ENCODE measurements around the gene XK. TPM values are rescaled to one million over a fixed set of nuclear protein-coding genes. Genes with fewer than 3 reads are reported as not detected.

The XK gene
- total RNA-seq, 1 experiment from 2014 or later, result 2.8 TPM

DNA sequence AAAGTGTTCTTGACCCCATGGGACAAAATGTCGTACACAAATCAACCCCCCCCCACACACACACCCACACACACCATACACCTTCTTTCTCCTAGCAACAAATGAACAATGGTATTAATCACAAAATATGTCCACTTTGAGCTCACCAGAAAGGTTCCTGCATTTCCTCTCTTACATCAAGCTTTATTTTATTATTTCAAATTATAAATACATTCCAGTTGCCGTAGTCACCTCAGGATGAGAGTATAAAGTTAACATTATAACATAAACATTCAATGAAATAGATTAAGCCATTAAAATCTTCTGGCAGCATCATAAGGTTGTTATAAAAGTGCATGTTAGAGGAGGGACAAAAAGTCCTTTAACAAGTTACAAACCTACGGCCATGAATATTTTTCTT, 7.3 kb downstream of the XK start:
- no peak for DNase-seq (ENCODE audit: low read depth in 1 of 2, low spot score in 2 of 2)

DNA sequence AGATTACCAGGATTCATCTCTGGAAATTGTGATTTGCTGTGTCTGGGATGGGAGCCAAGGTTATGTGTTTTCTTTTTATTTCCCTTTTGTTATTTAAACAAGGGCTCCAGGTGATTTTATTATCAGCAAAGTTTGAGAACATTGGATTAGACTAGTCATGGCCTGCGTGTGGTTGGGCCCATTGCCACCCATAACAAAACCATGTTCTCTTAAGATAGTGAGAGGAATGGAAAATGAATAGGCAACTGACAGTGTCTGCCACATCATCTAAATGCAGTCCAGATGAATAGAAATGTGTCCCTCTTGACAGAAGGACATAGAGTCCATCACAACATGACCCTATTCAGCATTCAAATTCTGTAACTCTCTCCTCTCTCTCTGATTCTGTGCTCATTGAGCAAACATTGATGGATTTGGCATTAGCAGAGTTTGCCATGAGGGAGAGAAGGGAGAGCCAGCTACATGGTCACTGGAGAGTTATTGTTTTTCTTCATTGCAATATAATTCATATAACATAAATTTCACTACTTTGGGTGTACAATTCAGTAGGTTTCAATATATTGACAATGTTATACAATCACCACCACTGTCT, 11.7 kb downstream of the XK start:
- H3K36me3 ChIP-seq, result no peaks in the 10 kb centered on the region
- no peak overlapping the region for H3K27ac ChIP-seq
- no peak overlapping the region for H3K4me3 ChIP-seq
- DNase-seq (ENCODE audit: low read depth in 1 of 2, low spot score in 2 of 2), result no peak
- H3K27me3 ChIP-seq (replicated peaks), result no peaks in the 10 kb centered on the region
- no peaks in the 10 kb centered on the region for H3K9me3 ChIP-seq (replicated peaks)
- 0 out of 2 replicates have a peak, but pooled peaks cover 3% of the 10 kb centered on the region for H3K4me1 ChIP-seq (replicated peaks)

More for the DNA sequence above, 7.3 kb downstream of the XK start:
- Histone ChIP-seq H3K27me3 (replicated peaks) (no peaks in the 10 kb centered on the region), H3K27ac (0 out of 2 replicates have a peak overlapping the region, but pooled peaks have one; percentile 13), H3K4me3 (no peak overlapping the region), H3K9me3 (replicated peaks) (no peaks in the 10 kb centered on the region), H3K36me3 (no peaks in the 10 kb centered on the region), H3K4me1 (replicated peaks) (0 out of 2 replicates have a peak, but pooled peaks cover 3% of the 10 kb centered on the region)

DNA sequence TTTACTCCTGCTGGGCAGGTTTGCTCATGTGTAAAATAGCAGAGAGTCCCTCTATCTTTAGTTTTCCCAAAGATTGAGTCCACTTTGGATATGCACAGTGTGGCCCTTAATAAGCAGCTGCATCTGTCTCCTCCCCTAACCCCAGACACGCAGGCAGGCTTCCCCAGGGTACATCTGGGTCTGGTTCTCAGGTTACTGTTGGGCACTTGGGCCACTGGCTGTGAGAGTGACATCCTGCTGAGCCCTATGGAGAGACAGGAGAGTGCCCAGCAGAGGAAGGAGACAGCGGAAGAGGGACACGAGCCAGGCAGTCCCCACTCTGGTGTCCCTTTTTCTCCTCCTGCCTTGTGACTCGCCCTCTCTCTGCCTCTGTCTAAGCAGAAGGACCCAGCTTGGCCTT, 16.0 kb downstream of the XK start:
- H3K9me3 ChIP-seq (replicated peaks), result no peaks in the 10 kb centered on the region
- no peaks in the 10 kb centered on the region for H3K27me3 ChIP-seq (replicated peaks)
- no peaks in the 10 kb centered on the region for H3K4me1 ChIP-seq (replicated peaks)
- no peak overlapping the region for H3K27ac ChIP-seq
- H3K4me3 ChIP-seq, result no peak overlapping the region
- DNase-seq (ENCODE audit: low read depth in 1 of 2, low spot score in 2 of 2), result no peak
- no peaks in the 10 kb centered on the region for H3K36me3 ChIP-seq

DNA sequence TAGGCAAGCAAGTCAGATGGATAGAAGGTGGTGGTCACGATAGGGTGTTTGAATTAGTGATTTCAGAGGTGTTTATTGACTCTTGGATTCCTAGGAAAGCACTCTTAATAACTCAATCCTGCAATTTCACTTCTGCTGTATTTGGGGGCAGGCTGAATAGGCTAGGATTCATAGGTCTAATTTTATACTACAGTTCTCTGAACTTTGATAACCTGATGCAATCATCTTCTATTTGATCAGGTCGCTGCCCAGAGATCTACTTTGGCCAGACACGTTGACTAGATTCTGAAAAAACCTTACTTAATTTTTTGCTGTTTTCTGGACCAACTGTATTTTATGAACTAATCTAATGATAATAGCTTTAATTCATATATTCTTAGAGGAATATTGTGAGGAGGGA, 26.4 kb downstream of the XK start:
- Histone ChIP-seq H3K4me3 (no peak overlapping the region), H3K27me3 (replicated peaks) (no peaks in the 10 kb centered on the region), H3K36me3 (no peaks in the 10 kb centered on the region), H3K9me3 (replicated peaks) (no peaks in the 10 kb centered on the region), H3K4me1 (replicated peaks) (peaks cover 7% of the 10 kb centered on the region; the same call in 1 of the 2 replicates), H3K27ac (0 out of 2 replicates have a peak overlapping the region, but pooled peaks have one; percentile 13)
- DNase-seq (ENCODE audit: low read depth in 1 of 2, low spot score in 2 of 2), result no peak

DNA sequence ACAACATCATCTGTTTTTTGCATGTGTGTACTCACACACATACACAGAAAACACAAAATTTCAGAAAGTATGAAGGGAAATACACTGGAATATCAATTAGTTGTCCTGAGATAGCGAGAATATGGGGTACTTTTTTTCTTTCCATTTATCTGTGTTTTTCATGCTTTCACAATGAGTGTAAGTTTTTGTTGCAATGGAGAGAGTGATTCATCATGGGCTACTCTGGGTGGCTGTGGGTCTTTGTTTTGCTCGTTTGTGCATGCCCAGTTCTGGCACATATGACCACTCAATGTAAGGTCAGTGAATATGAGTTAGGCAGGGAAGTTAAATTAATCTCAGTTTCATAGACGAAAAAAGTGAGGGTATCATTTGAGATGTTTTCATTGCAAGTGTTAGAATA, 26.9 kb downstream of the XK start:
- DNase-seq (ENCODE audit: low read depth in 1 of 2, low spot score in 2 of 2), result peak; percentile 22 to 36
- H3K27me3 ChIP-seq (replicated peaks), result no peaks in the 10 kb centered on the region
- H3K27ac ChIP-seq, result 0 out of 2 replicates have a peak overlapping the region, but pooled peaks have one; percentile 13
- H3K9me3 ChIP-seq (replicated peaks), result no peaks in the 10 kb centered on the region
- no peaks in the 10 kb centered on the region for H3K36me3 ChIP-seq
- no peak overlapping the region for H3K4me3 ChIP-seq
- H3K4me1 ChIP-seq (replicated peaks), result peaks cover 7% of the 10 kb centered on the region; the same call in 1 of the 2 replicates

DNA sequence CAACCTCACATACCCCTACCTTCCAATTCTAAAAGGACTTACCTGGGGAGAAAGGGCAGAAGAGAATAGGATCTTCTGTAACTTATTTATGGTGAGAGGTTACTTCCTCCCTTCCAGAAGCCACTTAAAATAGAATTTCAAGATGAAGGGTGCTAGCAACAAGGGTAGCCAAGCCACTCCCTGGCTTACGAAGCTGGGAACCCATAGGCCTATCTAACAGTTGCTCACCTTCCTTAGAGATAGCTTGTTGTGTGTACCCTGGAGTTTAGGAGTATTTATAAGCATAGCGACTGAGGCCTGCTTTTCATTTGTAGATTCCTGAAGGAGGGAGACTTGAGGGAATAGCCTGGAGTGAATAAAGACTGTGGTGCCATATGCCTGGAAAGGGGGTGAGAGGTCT, 28.9 kb downstream of the XK start:
- Histone ChIP-seq H3K4me3 (no peak overlapping the region), H3K27ac (no peak overlapping the region), H3K27me3 (replicated peaks) (no peaks in the 10 kb centered on the region), H3K9me3 (replicated peaks) (no peaks in the 10 kb centered on the region), H3K36me3 (no peaks in the 10 kb centered on the region), H3K4me1 (replicated peaks) (peaks cover 7% of the 10 kb centered on the region; the same call in 1 of the 2 replicates)
- no peak for DNase-seq (ENCODE audit: low read depth in 1 of 2, low spot score in 2 of 2)

DNA sequence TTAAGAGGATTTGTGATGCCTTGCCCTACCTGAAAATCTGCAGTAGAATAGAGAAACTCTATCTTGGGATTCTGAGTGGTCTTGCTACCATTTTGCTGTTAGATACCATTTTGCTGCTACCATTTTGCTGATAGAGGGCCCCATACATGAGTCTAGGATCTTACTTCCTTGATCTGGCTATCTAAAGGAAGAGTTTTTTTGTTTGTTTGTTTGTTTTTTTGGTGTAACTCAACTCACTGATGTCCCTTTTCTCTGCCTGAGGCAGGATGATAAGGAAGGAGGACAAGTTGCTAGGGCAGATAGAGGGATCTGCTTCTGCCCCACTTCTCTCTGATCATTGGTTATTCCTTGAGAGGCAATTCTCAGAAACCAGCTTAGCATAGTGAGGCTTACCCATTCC, 31.0 kb downstream of the XK start:
- DNase-seq (ENCODE audit: low read depth in 1 of 2, low spot score in 2 of 2), result no peak
- H3K9me3 ChIP-seq (replicated peaks), result no peaks in the 10 kb centered on the region
- H3K36me3 ChIP-seq, result no peaks in the 10 kb centered on the region
- H3K27ac ChIP-seq, result no peak overlapping the region
- H3K4me1 ChIP-seq (replicated peaks), result peaks cover 7% of the 10 kb centered on the region; the same call in 1 of the 2 replicates
- no peaks in the 10 kb centered on the region for H3K27me3 ChIP-seq (replicated peaks)
- no peak overlapping the region for H3K4me3 ChIP-seq

DNA sequence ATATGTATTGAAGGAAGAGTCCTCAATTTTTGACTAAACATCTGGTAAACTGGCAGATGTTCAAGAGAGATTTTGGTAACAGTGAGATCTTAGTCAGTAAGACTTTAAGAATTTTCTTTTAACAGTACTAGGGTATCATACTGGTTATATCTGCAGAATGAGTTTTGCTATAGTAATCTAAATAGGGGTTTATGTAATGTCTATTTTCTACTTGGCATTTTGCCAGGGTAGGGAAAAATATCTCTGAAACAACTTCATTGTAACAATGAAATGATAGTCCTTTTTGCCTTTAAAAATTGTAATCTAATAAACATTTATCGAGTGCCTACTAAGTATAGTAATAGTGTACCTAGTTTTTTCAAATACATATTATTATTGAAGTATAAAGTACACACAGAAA, 32.1 kb downstream of the XK start:
- H3K9me3 ChIP-seq (replicated peaks), result no peaks in the 10 kb centered on the region
- no peaks in the 10 kb centered on the region for H3K27me3 ChIP-seq (replicated peaks)
- H3K4me3 ChIP-seq, result no peak overlapping the region
- H3K27ac ChIP-seq, result no peak overlapping the region
- no peak for DNase-seq (ENCODE audit: low read depth in 1 of 2, low spot score in 2 of 2)
- no peaks in the 10 kb centered on the region for H3K36me3 ChIP-seq
- H3K4me1 ChIP-seq (replicated peaks), result peaks cover under 1% of the 10 kb centered on the region; the same call in 1 of the 2 replicates

DNA sequence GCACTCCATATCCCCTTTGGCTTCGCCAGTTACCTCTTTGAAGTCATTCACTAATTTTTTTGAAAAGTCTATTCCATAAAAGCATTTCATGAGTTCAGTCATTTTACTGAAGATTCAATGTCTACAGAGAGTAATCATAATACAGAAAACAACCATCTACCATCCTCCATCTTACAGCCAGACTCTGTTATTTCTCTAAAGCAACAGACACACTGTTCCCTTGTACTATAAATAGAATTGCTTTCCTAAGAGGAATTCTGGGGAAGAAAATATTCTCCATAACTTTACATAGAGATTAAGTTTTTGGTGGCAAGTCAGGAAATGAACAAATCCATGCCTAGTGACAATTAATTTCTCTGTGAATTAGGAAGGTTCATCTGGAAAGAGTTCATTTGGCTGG, 37.0 kb downstream of the XK start:
- Histone ChIP-seq H3K4me3 (no peak overlapping the region), H3K27me3 (replicated peaks) (no peaks in the 10 kb centered on the region), H3K9me3 (replicated peaks) (no peaks in the 10 kb centered on the region), H3K4me1 (replicated peaks) (no peaks in the 10 kb centered on the region), H3K36me3 (no peaks in the 10 kb centered on the region), H3K27ac (no peak overlapping the region)
- no peak for DNase-seq (ENCODE audit: low read depth in 1 of 2, low spot score in 2 of 2)

DNA sequence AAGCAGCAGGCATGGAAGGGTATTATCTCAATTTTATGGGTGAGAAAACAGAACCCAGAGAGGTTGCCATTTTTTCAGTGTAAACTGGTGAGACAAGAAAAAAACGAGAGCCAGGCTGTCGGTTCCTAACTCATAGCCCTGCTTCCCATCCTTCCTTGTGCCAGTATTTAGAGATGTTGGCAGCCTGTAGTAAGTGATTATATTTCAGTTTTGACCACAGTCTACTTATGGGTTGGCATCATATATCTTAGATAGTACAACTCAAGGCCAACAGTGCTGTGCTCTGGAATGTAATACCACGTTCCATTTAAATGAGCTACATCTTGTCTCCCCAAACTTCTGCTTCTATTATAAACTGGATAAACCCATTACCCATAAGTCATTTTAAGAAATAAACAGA, 40.8 kb downstream of the XK start:
- H3K27ac ChIP-seq, result no peak overlapping the region
- no peaks in the 10 kb centered on the region for H3K9me3 ChIP-seq (replicated peaks)
- H3K4me1 ChIP-seq (replicated peaks), result no peaks in the 10 kb centered on the region
- H3K4me3 ChIP-seq, result no peak overlapping the region
- DNase-seq (ENCODE audit: low read depth in 1 of 2, low spot score in 2 of 2), result no peak
- no peaks in the 10 kb centered on the region for H3K27me3 ChIP-seq (replicated peaks)
- H3K36me3 ChIP-seq, result no peaks in the 10 kb centered on the region

DNA sequence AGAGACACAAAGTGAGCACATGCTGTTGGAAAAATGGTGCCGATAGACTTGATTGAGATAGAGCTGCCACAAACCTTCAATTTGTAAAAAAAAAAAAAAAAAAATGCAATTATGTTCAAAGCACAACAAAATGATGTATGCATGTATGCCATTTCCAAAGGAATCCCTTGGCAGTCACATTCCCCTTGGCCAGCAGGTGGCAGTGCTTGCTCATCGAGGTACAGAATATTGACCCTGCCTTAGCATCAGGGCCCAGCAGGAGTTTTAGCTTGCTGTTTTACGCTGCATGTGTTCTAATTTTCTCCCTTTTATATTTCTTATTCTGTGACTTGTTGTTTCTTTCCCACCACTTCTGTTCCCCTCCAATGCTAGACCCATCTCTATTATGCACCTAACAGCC, 59.8 kb downstream of the XK start:
- H3K27ac ChIP-seq, result no peak overlapping the region
- no peaks in the 10 kb centered on the region for H3K36me3 ChIP-seq
- H3K4me1 ChIP-seq (replicated peaks), result no peaks in the 10 kb centered on the region
- H3K4me3 ChIP-seq, result no peak overlapping the region
- H3K27me3 ChIP-seq (replicated peaks), result no peaks in the 10 kb centered on the region
- peak; percentile 11 to 53 for DNase-seq (ENCODE audit: low read depth in 1 of 2, low spot score in 2 of 2)
- no peaks in the 10 kb centered on the region for H3K9me3 ChIP-seq (replicated peaks)

DNA sequence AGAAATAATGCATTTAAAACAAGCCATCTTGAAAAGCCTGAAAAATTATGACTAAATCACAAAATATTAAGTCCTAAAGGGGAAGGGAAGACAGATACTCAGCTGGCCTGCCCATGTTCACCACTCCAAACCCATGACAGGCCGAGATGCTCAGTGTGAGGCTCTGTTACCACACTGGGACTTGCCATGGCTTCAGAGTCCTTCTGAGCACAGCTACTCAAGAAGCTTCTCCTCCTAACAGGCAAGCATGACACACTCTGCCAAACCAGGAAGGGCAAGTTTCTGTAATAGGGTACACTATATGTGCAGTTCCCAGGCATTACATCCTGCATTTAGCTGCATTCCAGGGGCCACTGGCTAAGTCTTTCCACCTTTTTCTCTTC, 60.2 kb downstream of the XK start:
- no peaks in the 10 kb centered on the region for H3K27me3 ChIP-seq (replicated peaks)
- no peak overlapping the region for H3K27ac ChIP-seq
- H3K4me3 ChIP-seq, result no peak overlapping the region
- no peaks in the 10 kb centered on the region for H3K36me3 ChIP-seq
- no peaks in the 10 kb centered on the region for H3K9me3 ChIP-seq (replicated peaks)
- no peaks in the 10 kb centered on the region for H3K4me1 ChIP-seq (replicated peaks)
- no peak for DNase-seq (ENCODE audit: low read depth in 1 of 2, low spot score in 2 of 2)

DNA sequence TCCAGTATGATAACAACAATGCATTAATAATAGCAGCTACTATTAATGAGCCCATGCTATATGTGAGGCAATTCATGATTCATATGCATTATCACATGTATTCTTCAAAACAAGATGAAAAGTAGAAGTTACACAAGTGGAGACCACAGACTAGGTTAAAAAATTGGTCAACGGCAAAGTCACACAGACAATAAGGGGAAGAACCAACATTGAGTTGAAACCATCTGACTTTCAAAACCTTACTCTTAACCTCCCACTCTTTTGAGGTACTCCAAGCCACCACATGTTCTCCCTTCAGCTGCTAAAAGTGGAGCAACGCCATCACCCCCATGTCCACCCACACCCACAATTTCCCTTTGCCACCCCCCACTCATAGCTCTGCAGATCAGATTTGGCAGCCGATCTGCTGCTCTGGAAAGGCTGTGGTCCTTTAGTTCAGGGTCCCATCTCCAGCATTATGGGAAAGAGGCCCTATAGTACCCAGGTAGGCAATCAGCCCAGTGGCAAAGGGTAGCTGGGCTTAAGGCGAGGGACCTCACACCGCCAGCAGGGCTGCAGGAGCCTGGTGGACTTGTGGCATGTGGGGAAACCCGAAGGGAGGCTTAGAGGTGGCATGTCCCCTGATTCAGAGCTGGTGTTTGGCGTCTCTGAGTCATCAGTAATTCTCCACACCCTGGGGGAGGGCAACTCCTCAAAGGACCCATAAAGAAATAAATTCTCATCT, 60.8 kb downstream of the XK start:
- Histone ChIP-seq H3K27ac (no peak overlapping the region), H3K4me3 (no peak overlapping the region), H3K9me3 (replicated peaks) (no peaks in the 10 kb centered on the region), H3K36me3 (no peaks in the 10 kb centered on the region), H3K4me1 (replicated peaks) (no peaks in the 10 kb centered on the region), H3K27me3 (replicated peaks) (no peaks in the 10 kb centered on the region)
- DNase-seq (ENCODE audit: low read depth in 1 of 2, low spot score in 2 of 2), result no peak

DNA sequence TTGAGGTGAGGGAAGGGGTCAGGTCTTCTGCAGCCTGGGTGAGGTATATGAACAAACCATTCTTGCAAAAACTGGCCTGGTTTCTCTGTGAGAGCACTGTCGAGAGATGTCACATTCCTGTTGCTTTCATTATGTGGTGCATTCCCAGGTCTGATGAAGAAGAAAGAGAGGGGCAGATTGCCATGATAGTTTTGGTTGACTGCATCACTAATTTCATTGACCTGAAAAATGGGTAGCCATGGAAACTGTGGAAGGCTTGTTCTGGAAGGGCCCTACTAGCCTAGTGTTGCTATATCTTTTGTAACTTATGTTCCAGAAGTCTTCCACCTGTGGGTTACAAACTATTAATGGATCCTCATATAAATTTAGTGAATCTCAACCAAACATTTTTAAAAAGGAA, 61.4 kb downstream of the XK start:
- Histone ChIP-seq H3K27ac (no peak overlapping the region), H3K27me3 (replicated peaks) (no peaks in the 10 kb centered on the region), H3K9me3 (replicated peaks) (no peaks in the 10 kb centered on the region), H3K4me1 (replicated peaks) (no peaks in the 10 kb centered on the region), H3K36me3 (no peaks in the 10 kb centered on the region), H3K4me3 (no peak overlapping the region)
- no peak for DNase-seq (ENCODE audit: low read depth in 1 of 2, low spot score in 2 of 2)
